K562 (cell line): ENCODE data around the gene ACTL10. TPM values are rescaled to one million over a fixed set of nuclear protein-coding genes. Genes with fewer than 3 reads are reported as not detected.

Experiments used
- ATAC-seq: fragments of 200-7000 bp; cut with Tn5 transposase; 3 replicates; pipeline ENCODE4 v1.9.1; 2020; ENCODE audit warnings: moderate library complexity
- BruUV-seq: library from RNA; stranded (reverse); fragments of 400-500 nt; replicated peaks from 2 replicates; lab custom pipeline; 2021; lab: Mats Ljungman, UMichigan
- CTCF ChIA-PET: fragments of 300-600 bp; formaldehyde crosslinking; extraction: SDS; loops from one replicate; lab custom pipeline; 2021; ENCODE audit warnings: low intra/inter-chr PET ratio; lab: Yijun Ruan, JAX
- POLR2A ChIA-PET: fragments of 300-600, 350-650 bp; sonication (Branson Sonifier 250); formaldehyde crosslinking; extraction: SDS; loops from one replicate; lab custom pipeline; 2021; ENCODE audit warnings: antibody characterized with exemption, inconsistent platforms; lab: Yijun Ruan, JAX
- DNase-seq, 4 experiments: peaks; one replicate each; pipeline versions ENCODE4 v3.0.0 to v3.0.0-alpha.2; 2011 to 2018; ENCODE audit warnings: low spot score in 3 of 4, mixed read lengths in 3 of 4; ENCODE audit errors: extremely low read depth in 1 of 4
- FAIRE-seq: peaks from 2 replicates; lab custom pipeline; 2011; peaks lifted over from hg19 to GRCh38; lab: Jason Lieb, UNC
- H2AFZ ChIP-seq: 2 replicates; pipeline ENCODE4 v1.6.0; 2011; ENCODE audit warnings: low read depth, low read length, control low read depth, inconsistent platforms
- H3K27ac ChIP-seq: fragments of 200-600 bp; 3 replicates; pipeline ENCODE4 v1.8.0; 2011; ENCODE audit warnings: low read depth, mild to moderate bottlenecking, control low read depth, inconsistent platforms, low read length, moderate library complexity, mixed read lengths; ENCODE audit errors: extremely low read depth
- H3K27me3 ChIP-seq, 2 experiments: fragments of 300-600 bp in 1 of 2; 2 replicates in 1 of 2; 3 replicates in 1 of 2; pipeline versions ENCODE4 v1.6.0 to v1.8.0; 2011; ENCODE audit warnings: inconsistent platforms in 2 of 2, low read length in 2 of 2, mild to moderate bottlenecking in 1 of 2, mixed read lengths in 1 of 2, moderate library complexity in 1 of 2; ENCODE audit not compliant: control insufficient read depth in 2 of 2, insufficient read depth in 2 of 2
- H3K36me3 ChIP-seq: fragments of 300-600 bp; 3 replicates; pipeline ENCODE4 v1.8.0; 2011; ENCODE audit warnings: mild to moderate bottlenecking, low read length, inconsistent platforms; ENCODE audit not compliant: control insufficient read depth, insufficient read depth
- H3K4me1 ChIP-seq, 2 experiments: fragments of 200-600 bp in 1 of 2; replicated peaks in 1 of 2; 2 replicates in 1 of 2; 3 replicates in 1 of 2; pipeline versions ENCODE4 v1.5.1 to v1.8.0; 2011; ENCODE audit warnings: inconsistent platforms in 2 of 2, low read length in 2 of 2, mild to moderate bottlenecking in 1 of 2, mixed read lengths in 1 of 2, moderate library complexity in 1 of 2; ENCODE audit not compliant: control insufficient read depth in 2 of 2, insufficient read depth in 2 of 2
- H3K4me2 ChIP-seq: 2 replicates; pipeline ENCODE4 v1.6.1; 2011; ENCODE audit warnings: low read length, control low read depth, inconsistent platforms, mixed read lengths; ENCODE audit not compliant: insufficient read depth
- H3K4me3 ChIP-seq: fragments of 200-600 bp; sonication (generic), shearing (Covaris generic); 2 replicates; pipeline ENCODE4 v1.5.1; 2016; ENCODE audit warnings: control low read depth, inconsistent platforms
- H3K79me2 ChIP-seq: fragments of 200-600 bp; 3 replicates; pipeline ENCODE4 v1.8.0; 2011; ENCODE audit warnings: low read length, inconsistent platforms; ENCODE audit not compliant: control insufficient read depth, insufficient read depth
- H3K9ac ChIP-seq, 2 experiments: 2 replicates each; pipeline versions ENCODE4 v1.6.0 to v1.6.1; 2011; ENCODE audit warnings: low read depth in 2 of 2, low read length in 2 of 2, control low read depth in 1 of 2, inconsistent platforms in 1 of 2, mild to moderate bottlenecking in 1 of 2, mixed read lengths in 1 of 2; ENCODE audit not compliant: insufficient read depth in 1 of 2
- H3K9me1 ChIP-seq: one replicate; pipeline ENCODE4 v1.6.0; 2011; ENCODE audit warnings: inconsistent platforms, mild to moderate bottlenecking, low read length, moderate library complexity; ENCODE audit not compliant: control insufficient read depth, insufficient read depth
- H3K9me3 ChIP-seq: replicated peaks from 2 replicates; pipeline ENCODE4 v1.5.1; 2011; ENCODE audit warnings: low read depth, low read length, inconsistent platforms; ENCODE audit not compliant: control insufficient read depth, insufficient read depth
- H4K20me1 ChIP-seq: replicated peaks from 2 replicates; pipeline ENCODE4 v1.6.1; 2011; ENCODE audit warnings: low read length, inconsistent platforms, mixed read lengths; ENCODE audit not compliant: control insufficient read depth, insufficient read depth
- C11orf30 ChIP-seq: fragments of 450-650 bp; IDR thresholded peaks from 2 replicates; pipeline ENCODE4 v1.6.1; 2016; ENCODE audit warnings: low read depth, mild to moderate bottlenecking
- CBX3 ChIP-seq, 2 experiments: IDR thresholded peaks; 1 replicate in 1 of 2; 2 replicates in 1 of 2; pipeline ENCODE4 v1.6.1; 2012; ENCODE audit warnings: inconsistent platforms in 2 of 2, low read length in 2 of 2, borderline replicate concordance in 1 of 2, control low read depth in 1 of 2
- CXXC5 ChIP-seq: fragments of 250-450 bp; sonication (Bioruptor Pico); IDR thresholded peaks from 2 replicates; pipeline ENCODE4 v1.8.0; 2022; ENCODE audit warnings: inconsistent platforms, mild to moderate bottlenecking, moderate library complexity
- FIP1L1 ChIP-seq: fragments of 200-400 bp; formaldehyde crosslinking; IDR thresholded peaks from 2 replicates; pipeline ENCODE4 v1.6.1; 2018; ENCODE audit warnings: mild to moderate bottlenecking, low read depth, low read length; ENCODE audit not compliant: poor library complexity, severe bottlenecking
- FOXM1 ChIP-seq, 2 experiments: fragments of 450-650 bp in 1 of 2; sonication (generic) in 1 of 2; formaldehyde crosslinking in 1 of 2; IDR thresholded peaks; 2 replicates each; pipeline versions ENCODE4 v1.6.1 to v1.9.0; 2017 to 2022; ENCODE audit warnings: low read depth in 2 of 2, mild to moderate bottlenecking in 2 of 2, missing genetic modification reagents in 1 of 2, moderate library complexity in 1 of 2
- HBP1 ChIP-seq: fragments of 450-650 bp; formaldehyde crosslinking; IDR thresholded peaks from 2 replicates; pipeline ENCODE4 v1.4.0; 2022; ENCODE audit warnings: missing genetic modification characterization
- KDM1A ChIP-seq, 2 experiments: fragments of 450-650 bp; IDR thresholded peaks; 2 replicates each; pipeline ENCODE4 v1.6.1; 2016; ENCODE audit warnings: mild to moderate bottlenecking in 2 of 2
- NFYB ChIP-seq: IDR thresholded peaks from 2 replicates; pipeline ENCODE4 v1.6.1; 2011; ENCODE audit warnings: mild to moderate bottlenecking, moderate library complexity; ENCODE audit not compliant: insufficient read length; ENCODE audit errors: extremely low read depth
- PRPF4 ChIP-seq: fragments of 200-400 bp; formaldehyde crosslinking; IDR thresholded peaks from one replicate; pipeline ENCODE4 v1.6.1; 2017; ENCODE audit warnings: low read length, low read depth, mild to moderate bottlenecking; ENCODE audit not compliant: insufficient read depth, poor library complexity, severe bottlenecking
- SLC30A9 ChIP-seq: fragments of 250-450 bp; sonication (Bioruptor Pico); IDR thresholded peaks from 2 replicates; pipeline ENCODE4 v1.8.0; 2022; ENCODE audit warnings: mild to moderate bottlenecking, moderate library complexity
- SMAD3 ChIP-seq: fragments of 450-650 bp; formaldehyde crosslinking; conservative IDR thresholded peaks from 2 replicates; pipeline ENCODE4 v1.4.0; 2020; ENCODE audit warnings: mild to moderate bottlenecking
- SRSF1 ChIP-seq: fragments of 200-400 bp; formaldehyde crosslinking; IDR thresholded peaks from 2 replicates; pipeline ENCODE4 v1.6.1; 2017; ENCODE audit warnings: mild to moderate bottlenecking, low read depth, low read length, moderate library complexity
- TCF7L2 ChIP-seq: fragments of 150-350 bp; IDR thresholded peaks from 2 replicates; pipeline ENCODE4 v1.6.1; 2016; ENCODE audit warnings: low read depth, mild to moderate bottlenecking, low read length, moderate library complexity
- ZBTB34 ChIP-seq: fragments of 250-450 bp; sonication (Bioruptor Pico); IDR thresholded peaks from 2 replicates; pipeline ENCODE4 v1.8.0; 2021; ENCODE audit warnings: mild to moderate bottlenecking, moderate library complexity
- ZNF77 ChIP-seq: fragments of 250-450 bp; sonication (Bioruptor Pico); IDR thresholded peaks from 2 replicates; pipeline ENCODE4 v1.5.0; 2020
- WGBS: fragments of 100-300 bp; shearing (Covaris generic); methylation state at CpG from one replicate; pipeline ENCODE4 v1.1.6; 2016; ENCODE audit warnings: low coverage, mixed read lengths; ENCODE audit not compliant: insufficient coverage; ENCODE audit errors: missing lambda C conversion rate; 5-methylcytosine and 5-hydroxymethylcytosine counted together
- in situ Hi-C: fragments of 300-500 bp; cut with MboI; formaldehyde crosslinking; loops from 4 replicates; pipeline ENCODE4 v1.15.0; 2018; ENCODE audit warnings: inconsistent platforms, mixed read lengths
- intact Hi-C: fragments of 100-400 bp; cut with micrococcal nuclease; formaldehyde crosslinking; loops from 2 replicates; pipeline ENCODE4 v1.14.2; 2022
- polyA plus RNA-seq, 8 experiments: library from polyadenylated mRNA; depleted of rRNA in 4 of 8; stranded (reverse) in 5 of 8; unstranded in 3 of 8; fragments of >200 nt; fragmentation: Nextera tagmentation in 2 of 8; fragmentation: Illumina TruSeq in 1 of 8; extraction: Ambion mirVana in 2 of 8; extraction: Trizol in 1 of 8; gene quantifications; 2 replicates each; pipeline versions ENCODE4 v1.2.1 to v1.2.3, GENCODE V29; 2011 to 2014; ENCODE audit warnings: inconsistent platforms in 1 of 8, missing spikeins in 1 of 8
- total RNA-seq, 7 experiments: library from RNA; depleted of rRNA in 6 of 7; stranded (reverse); fragments of >200 nt in 6 of 7; fragmentation: Illumina TruSeq in 2 of 7; extraction: Trizol in 2 of 7; gene quantifications; 2 replicates each; pipeline versions ENCODE4 v1.2.1 to v1.2.3, GENCODE V29; 2011 to 2021; ENCODE audit warnings: low replicate concordance in 1 of 7

The ACTL10 gene
- total and polyA plus RNA-seq, 9 of the 15 experiments (the other 6 are each of a cell fraction or from before 2014, with no cell fraction given), result 0.07 to 0.14 TPM; not detected in 7

- H3K79me2 ChIP-seq, result peaks cover 11% of the 10 kb centered on the region; the same call in 2 of the 3 replicates
- H2AFZ ChIP-seq, result no peak overlapping the region
- 64% methylated on average over 2 of the region's 2 CpGs for WGBS
- no peaks in the 10 kb centered on the region for H4K20me1 ChIP-seq
- ChIA-PET POLR2A (no interaction called here), CTCF (no interaction called here)
- H3K27me3 ChIP-seq, result no peaks in the 10 kb centered on the region
- no peak overlapping the region for H3K27ac ChIP-seq
- in situ Hi-C loops (no loop called here), intact Hi-C loops (no loop called here)
- no peak overlapping the region; a peak in 1 of 4 replicates for H3K9ac ChIP-seq
- no TSS peak for BruUV-seq
- H3K4me3 ChIP-seq, result no peak overlapping the region
- no peak for ATAC-seq
- H3K36me3 ChIP-seq, result peaks cover 9% of the 10 kb centered on the region; the same call in 1 of the 3 replicates
- peaks cover 7 to 17% of the 10 kb centered on the region in 2 experiments; a peak in 4 of 5 replicates for H3K4me1 ChIP-seq
- no peak overlapping the region for H3K4me2 ChIP-seq
- H3K9me3 ChIP-seq, result no peaks in the 10 kb centered on the region
- FAIRE-seq, result no peak
- H3K9me1 ChIP-seq, result no peaks in the 10 kb centered on the region
- DNase-seq, result no peak
- TF ChIP-seq ZBTB34 (CRISPR knock-in tag), result no peak
- TF ChIP-seq KDM1A (IDR thresholded peaks at IDR 0.05), result no peak
- TF ChIP-seq FIP1L1, result no peak
- TF ChIP-seq SRSF1, result no peak
- no peak for TF ChIP-seq PRPF4
- no peak for TF ChIP-seq CBX3 (IDR thresholded peaks at IDR 0.05; ENCODE audit: borderline replicate concordance in 1 of 2, low read length in 2 of 2)
- TF ChIP-seq ZNF77 (CRISPR knock-in tag), result no peak
- no peak for TF ChIP-seq CXXC5 (CRISPR knock-in tag)
- no peak for TF ChIP-seq NFYB
- no peak for TF ChIP-seq SMAD3 (CRISPR knock-in tag)
- no peak for TF ChIP-seq FOXM1 (IDR thresholded peaks at IDR 0.05; ENCODE audit: low read depth)
- no peak for TF ChIP-seq FOXM1 (CRISPR knock-in tag; IDR thresholded peaks at IDR 0.05; ENCODE audit: low read depth)
- no peak for TF ChIP-seq SLC30A9
- TF ChIP-seq TCF7L2, result no peak
- no peak for TF ChIP-seq HBP1
- no peak for TF ChIP-seq C11orf30
Observed at GRCh38 chr20:33716498-33716897, 49.8 kb downstream of the ACTL10 start.
